B cell (primary cell): ENCODE measurements around the gene CGB1. TPM values are rescaled to one million over a fixed set of nuclear protein-coding genes. Genes with fewer than 3 reads are reported as not detected.

Experiments used
- ATAC-seq: fragments of 200-7000 bp; cut with Tn5 transposase; one replicate; pipeline ENCODE4 v1.10.0; 2021; ENCODE audit warnings: low read depth, mild to moderate bottlenecking, moderate number of reproducible peaks, moderate library complexity
- CTCF ChIA-PET: fragments of 350-600 bp; sonication (Branson Sonifier 250); formaldehyde crosslinking; loops from one replicate; lab custom pipeline; 2021; ENCODE audit warnings: antibody characterized with exemption, inconsistent platforms; lab: Charles Lee
- POLR2A ChIA-PET: fragments of 350-600 bp; sonication (Branson Sonifier 250); formaldehyde crosslinking; loops from one replicate; lab custom pipeline; 2021; ENCODE audit warnings: antibody characterized with exemption; lab: Charles Lee
- DNase-seq: peaks from one replicate; pipeline ENCODE4 v3.0.0; 2013
- H2AFZ ChIP-seq: 2 replicates; pipeline ENCODE4 v1.6.1; 2012; ENCODE audit warnings: mild to moderate bottlenecking, low read depth, low read length; ENCODE audit not compliant: insufficient read depth, poor library complexity, severe bottlenecking
- H3K27ac ChIP-seq, 2 donors: 1 replicate in 1 of 2; 2 replicates in 1 of 2; pipeline ENCODE4 v1.5.1; 2012 to 2013; ENCODE audit warnings: low read length in 2 of 2, mild to moderate bottlenecking in 2 of 2, moderate library complexity in 1 of 2
- H3K27me3 ChIP-seq, 4 experiments: fragments of 200-600 bp in 1 of 4; sonication (generic) in 1 of 4; replicated peaks in 1 of 4; 1 replicate in 2 of 4; 2 replicates in 2 of 4; pipeline versions ENCODE4 v1.6.1 to v1.7.0; 2013 to 2016; ENCODE audit warnings: low read length in 3 of 4, mild to moderate bottlenecking in 2 of 4, mixed read lengths in 1 of 4, moderate library complexity in 1 of 4; ENCODE audit not compliant: insufficient read depth in 4 of 4, control insufficient read depth in 3 of 4; ENCODE audit errors: control extremely low read depth in 1 of 4
- H3K36me3 ChIP-seq, 2 experiments: replicated peaks in 1 of 2; 1 replicate in 1 of 2; 2 replicates in 1 of 2; pipeline versions ENCODE4 v1.6.1 to v1.7.1; 2013; ENCODE audit warnings: low read length in 1 of 2; ENCODE audit not compliant: insufficient read depth in 2 of 2, control insufficient read depth in 1 of 2; ENCODE audit errors: control extremely low read depth in 1 of 2, extremely low read depth in 1 of 2
- H3K4me1 ChIP-seq, 2 donors: fragments of 200-600 bp in 1 of 2; sonication (generic) in 1 of 2; 1 replicate in 1 of 2; 2 replicates in 1 of 2; pipeline versions ENCODE4 v1.5.1 to v1.6.1; 2013 to 2017; ENCODE audit warnings: low read length in 2 of 2; ENCODE audit not compliant: control insufficient read depth in 2 of 2, insufficient read depth in 2 of 2
- H3K4me2 ChIP-seq: replicated peaks from 2 replicates; pipeline ENCODE3; 2012; ENCODE audit warnings: mild to moderate bottlenecking, low read depth, low read length; ENCODE audit not compliant: poor library complexity, severe bottlenecking
- H3K4me3 ChIP-seq, 5 experiments: fragments of 200-600 bp in 1 of 5; sonication (generic) in 1 of 5; 1 replicate in 3 of 5; 2 replicates in 2 of 5; pipeline versions ENCODE4 v1.5.1 to v1.7.0; 2011 to 2016; ENCODE audit warnings: low read length in 4 of 5, mild to moderate bottlenecking in 4 of 5, low read depth in 2 of 5, control low read depth in 1 of 5, moderate library complexity in 1 of 5; ENCODE audit not compliant: insufficient read depth in 1 of 5; ENCODE audit errors: control extremely low read depth in 1 of 5, extremely low read depth in 1 of 5
- H3K79me2 ChIP-seq: fragments of 200-600 bp; sonication (generic); one replicate; pipeline ENCODE4 v1.6.0; 2016; ENCODE audit warnings: low read length; ENCODE audit not compliant: control insufficient read depth, insufficient read depth
- H3K9ac ChIP-seq: fragments of 200-600 bp; sonication (generic); 2 replicates; pipeline ENCODE4 v1.6.1; 2017; ENCODE audit warnings: mild to moderate bottlenecking, low read length, moderate library complexity
- H3K9me3 ChIP-seq, 3 donors: one replicate each; pipeline versions ENCODE4 v1.6.1 to v1.7.1; 2013; ENCODE audit warnings: low read length in 2 of 3; ENCODE audit not compliant: control insufficient read depth in 2 of 3, insufficient read depth in 1 of 3; ENCODE audit errors: control extremely low read depth in 1 of 3
- H4K20me1 ChIP-seq: 2 replicates; pipeline ENCODE4 v1.6.0; 2012; ENCODE audit warnings: mild to moderate bottlenecking, low read length; ENCODE audit not compliant: insufficient read depth, control insufficient read depth, poor library complexity, severe bottlenecking
- H3K27ac Mint-ChIP-seq: one replicate; pipeline ENCODE4 v1.8.0; 2021; ENCODE audit warnings: mixed read lengths
- H3K27me3 Mint-ChIP-seq: one replicate; pipeline ENCODE4 v1.8.0; 2021; ENCODE audit warnings: mixed read lengths
- H3K4me1 Mint-ChIP-seq: one replicate; pipeline ENCODE4 v1.8.0; 2021; ENCODE audit warnings: mixed read lengths
- H3K4me3 Mint-ChIP-seq: one replicate; pipeline ENCODE4 v1.8.0; 2021; ENCODE audit warnings: mixed read lengths
- H3K9me3 Mint-ChIP-seq: one replicate; pipeline ENCODE4 v1.8.0; 2022; ENCODE audit warnings: mixed read lengths; ENCODE audit not compliant: insufficient read depth
- EZH2 ChIP-seq: IDR thresholded peaks from 2 replicates; pipeline ENCODE4 v1.6.1; 2012; ENCODE audit warnings: borderline replicate concordance, low read depth, mild to moderate bottlenecking, moderate library complexity, low read length; ENCODE audit not compliant: insufficient read depth, poor library complexity, severe bottlenecking
- WGBS: methylation state at CpG from one replicate; pipeline ENCODE4 v1.1.5; 2013; ENCODE audit warnings: missing lambda C conversion rate; ENCODE audit not compliant: insufficient coverage; 5-methylcytosine and 5-hydroxymethylcytosine counted together
- intact Hi-C: fragments of 100-400 bp; cut with micrococcal nuclease; formaldehyde crosslinking; loops from one replicate; pipeline ENCODE4 v1.10.0; 2022
- polyA plus RNA-seq: library from polyadenylated mRNA; depleted of rRNA; stranded (reverse); fragments of >200 nt; gene quantifications from 2 replicates; pipeline ENCODE4 v1.2.3, GENCODE V29; 2012
- total RNA-seq, 2 donors: library from RNA; stranded (reverse); fragments of 120-200 nt in 1 of 2; gene quantifications; 1 replicate in 1 of 2; 2 replicates in 1 of 2; pipeline versions ENCODE4 v1.2.3 to v1.2.4, GENCODE V29; 2013 to 2022
- TF ChIP-seq, protein P1 (sequence below): fragments of 200-600 bp; IDR thresholded peaks from one replicate; pipeline ENCODE4 v1.8.0; 2022; ENCODE audit warnings: antibody characterized with exemption, mild to moderate bottlenecking

The CGB1 gene
- total and polyA plus RNA-seq, 2 donors (not counting 1 experiment from before 2014, with no cell fraction given): not detected

DNA sequence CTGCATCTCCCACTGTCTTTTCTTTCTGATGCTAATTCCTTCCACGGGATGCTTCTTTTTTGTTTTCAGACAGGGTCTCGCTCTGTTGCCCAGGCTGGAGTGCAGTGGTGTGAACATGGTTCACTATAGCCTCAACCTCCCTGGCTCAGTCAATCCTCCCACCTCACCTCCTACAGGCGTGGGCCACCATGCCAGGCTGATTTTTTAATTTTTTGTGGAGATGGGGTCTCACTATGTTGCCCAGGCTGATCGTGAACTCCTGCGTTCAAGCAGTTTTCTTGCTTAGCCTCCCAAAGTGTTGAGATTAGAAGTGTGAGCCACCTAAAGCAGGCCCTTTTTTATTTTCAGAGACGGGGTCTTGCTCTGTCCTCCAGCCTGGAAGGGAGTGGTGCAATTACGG, 48.4 kb downstream of the CGB1 start:
- peaks cover 25% of the 10 kb centered on the region for H3K79me2 ChIP-seq
- no peak overlapping the region for H2AFZ ChIP-seq
- H3K27me3 ChIP-seq: no peaks in the 10 kb centered on the region
- no peak overlapping the region for H3K4me3 ChIP-seq
- Mint-ChIP-seq H3K27ac (no peak overlapping the region), H3K27me3 (no peaks in the 10 kb centered on the region), H3K4me3 (no peak overlapping the region), H3K9me3 (no peaks in the 10 kb centered on the region), H3K4me1 (peaks cover 21% of the 10 kb centered on the region)
- H3K9ac ChIP-seq: no peak overlapping the region
- CTCF ChIA-PET: interaction anchor here (1.0 kb wide), 1 partner anchor 11 kb away, joined by 3 read pairs; no protein-coding TSS in a partner anchor
- 98% methylated on average over 4 of the region's 7 CpGs for WGBS
- ATAC-seq (no peak), DNase-seq (no peak)
- peaks cover 0 to 17% of the 10 kb centered on the region in 2 experiments for H3K36me3 ChIP-seq
- TF ChIP-seq EZH2: no peak
- TF ChIP-seq, protein P1, sequence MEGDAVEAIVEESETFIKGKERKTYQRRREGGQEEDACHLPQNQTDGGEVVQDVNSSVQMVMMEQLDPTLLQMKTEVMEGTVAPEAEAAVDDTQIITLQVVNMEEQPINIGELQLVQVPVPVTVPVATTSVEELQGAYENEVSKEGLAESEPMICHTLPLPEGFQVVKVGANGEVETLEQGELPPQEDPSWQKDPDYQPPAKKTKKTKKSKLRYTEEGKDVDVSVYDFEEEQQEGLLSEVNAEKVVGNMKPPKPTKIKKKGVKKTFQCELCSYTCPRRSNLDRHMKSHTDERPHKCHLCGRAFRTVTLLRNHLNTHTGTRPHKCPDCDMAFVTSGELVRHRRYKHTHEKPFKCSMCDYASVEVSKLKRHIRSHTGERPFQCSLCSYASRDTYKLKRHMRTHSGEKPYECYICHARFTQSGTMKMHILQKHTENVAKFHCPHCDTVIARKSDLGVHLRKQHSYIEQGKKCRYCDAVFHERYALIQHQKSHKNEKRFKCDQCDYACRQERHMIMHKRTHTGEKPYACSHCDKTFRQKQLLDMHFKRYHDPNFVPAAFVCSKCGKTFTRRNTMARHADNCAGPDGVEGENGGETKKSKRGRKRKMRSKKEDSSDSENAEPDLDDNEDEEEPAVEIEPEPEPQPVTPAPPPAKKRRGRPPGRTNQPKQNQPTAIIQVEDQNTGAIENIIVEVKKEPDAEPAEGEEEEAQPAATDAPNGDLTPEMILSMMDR: no peak
- no peaks in the 10 kb centered on the region for H3K9me3 ChIP-seq
- POLR2A ChIA-PET: no interaction called here
- peaks cover 8 to 15% of the 10 kb centered on the region in 2 donors for H3K4me1 ChIP-seq
- no peak overlapping the region for H3K4me2 ChIP-seq
- intact Hi-C loops: no loop called here
- no peak overlapping the region for H3K27ac ChIP-seq
- H4K20me1 ChIP-seq: peaks cover 6% of the 10 kb centered on the region

DNA sequence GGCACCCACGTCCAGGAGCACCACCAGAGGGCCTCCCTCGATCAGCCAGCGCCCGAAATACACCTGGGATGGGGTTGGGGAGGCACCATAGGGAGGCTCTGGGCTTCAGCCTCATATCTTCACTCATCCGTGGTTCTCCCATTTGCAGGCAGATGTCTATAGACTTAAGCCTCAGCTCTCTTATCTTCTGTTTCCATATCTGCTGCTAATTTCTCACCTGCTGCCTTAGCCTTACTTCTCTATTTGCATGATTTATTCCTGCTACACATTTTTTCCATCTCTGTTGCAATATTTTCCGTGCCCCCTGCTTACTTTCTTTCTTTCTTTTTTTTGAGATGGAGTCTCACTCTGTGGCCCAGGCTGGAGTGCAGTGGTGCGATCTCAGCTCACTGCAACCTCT, 49.4 kb downstream of the CGB1 start:
- Mint-ChIP-seq H3K4me3 (no peak overlapping the region), H3K27ac (no peak overlapping the region), H3K27me3 (no peaks in the 10 kb centered on the region), H3K4me1 (peaks cover 15% of the 10 kb centered on the region), H3K9me3 (no peaks in the 10 kb centered on the region)
- peaks cover 2 to 17% of the 10 kb centered on the region in 2 experiments for H3K36me3 ChIP-seq
- no peaks in the 10 kb centered on the region for H3K27me3 ChIP-seq
- H3K4me3 ChIP-seq: no peak overlapping the region
- no peak for TF ChIP-seq EZH2
- TF ChIP-seq, protein P1: no peak
- DNase-seq (no peak), ATAC-seq (no peak)
- no peak overlapping the region for H3K9ac ChIP-seq
- H3K27ac ChIP-seq: no peak overlapping the region
- peaks cover 5 to 11% of the 10 kb centered on the region in 2 donors for H3K4me1 ChIP-seq
- no peak overlapping the region for H3K4me2 ChIP-seq
- H3K79me2 ChIP-seq: peaks cover 18% of the 10 kb centered on the region
- H3K9me3 ChIP-seq: no peaks in the 10 kb centered on the region
- intact Hi-C loops: no loop called here
- H2AFZ ChIP-seq: no peak overlapping the region
- ChIA-PET CTCF (interaction anchor here (1.0 to 2.1 kb wide), 2 partner anchors 12 to 17 kb away, joined by 3 to 12 read pairs; no protein-coding TSS in a partner anchor), POLR2A (interaction anchor here (0.7 kb wide), 1 partner anchor 35 kb away, joined by 4 read pairs; no protein-coding TSS in a partner anchor)
- 85% methylated on average over 7 of the region's 7 CpGs for WGBS
- H4K20me1 ChIP-seq: peaks cover 6% of the 10 kb centered on the region
